GM10248 (cell line): ENCODE measurements around the gene IGF2R.

Experiments
- CTCF ChIA-PET: fragments of 300-600 bp; sonication (Branson Sonifier 250); formaldehyde crosslinking; extraction: SDS; loops from one replicate; lab custom pipeline; 2021; ENCODE audit warnings: antibody characterized with exemption; lab: Yijun Ruan, JAX
- POLR2A ChIA-PET: fragments of 350-650 bp; sonication (Branson Sonifier 250); formaldehyde crosslinking; extraction: SDS; loops from one replicate; lab custom pipeline; 2020; ENCODE audit warnings: antibody characterized with exemption; lab: Yijun Ruan, JAX
- DNase-seq: peaks from one replicate; pipeline ENCODE4 v3.0.0; 2012; ENCODE audit errors: extremely low spot score
- CTCF ChIP-seq: IDR thresholded peaks from 2 replicates; pipeline ENCODE4 v1.5.1; 2012; ENCODE audit warnings: mild to moderate bottlenecking, low read depth; ENCODE audit errors: extremely low read depth, missing control alignments, control extremely low read depth

The IGF2R gene

GRCh38 chr6:159981071-159981402 lies 12.2 kb downstream of the IGF2R start:
- ChIA-PET POLR2A (interaction anchor here (0.7 to 4.9 kb wide), 5 partner anchors 9 to 191 kb away, joined by 3 to 24 read pairs (median 4); partner anchors contain the start of genes IGF2R and MRPL18), CTCF (interaction anchor here (0.7 to 2.0 kb wide), 7 partner anchors 9 to 51 kb away, joined by 3 to 6 read pairs (median 4); no protein-coding TSS in a partner anchor)
- TF ChIP-seq CTCF: no peak
- no peak for DNase-seq

- no peak for TF ChIP-seq CTCF
- ChIA-PET CTCF (interaction anchor here (0.7 to 2.0 kb wide), 8 partner anchors 8 to 474 kb away, joined by 3 to 6 read pairs (median 4); no protein-coding TSS in a partner anchor), POLR2A (interaction anchor here (0.7 to 4.9 kb wide), 4 partner anchors 8 to 47 kb away, joined by 3 to 24 read pairs (median 4); partner anchors contain the start of gene IGF2R)
- peak; percentile 73 for DNase-seq
These were observed 12.7 kb downstream of the IGF2R start for GRCh38 chr6:159981403-159982245.

GRCh38 chr6:159982731-159983506 lies 14.0 kb downstream of the IGF2R start:
- DNase-seq: no peak
- CTCF ChIA-PET: interaction anchor here (1.2 to 2.0 kb wide), 3 partner anchors 8 to 19 kb away, joined by 3 to 6 read pairs (median 4); no protein-coding TSS in a partner anchor
- no peak for TF ChIP-seq CTCF
- POLR2A ChIA-PET: interaction anchor here (0.5 to 1.0 kb wide), 2 partner anchors 10 to 298 kb away, joined by 3 to 6 read pairs; no protein-coding TSS in a partner anchor

GRCh38 chr6:159983641-159984080 lies 14.8 kb downstream of the IGF2R start:
- TF ChIP-seq CTCF: no peak
- no peak for DNase-seq
- ChIA-PET CTCF (interaction anchor here (1.2 to 1.5 kb wide), 2 partner anchors 16 to 20 kb away, joined by 3 to 4 read pairs; no protein-coding TSS in a partner anchor), POLR2A (no interaction called here)

- ChIA-PET CTCF (interaction anchor here (1.5 kb wide), 1 partner anchor 15 kb away, joined by 4 read pairs; no protein-coding TSS in a partner anchor), POLR2A (no interaction called here)
- no peak for DNase-seq
- no peak for TF ChIP-seq CTCF
These were observed 15.4 kb downstream of the IGF2R start for GRCh38 chr6:159984268-159984786.
